ENCODE data around the gene RAD54L. TPM values are rescaled to one million over a fixed set of nuclear protein-coding genes. Genes with fewer than 3 reads are reported as not detected.

Gene RAD54L
- total and polyA plus RNA-seq, 2 of the 4 experiments (the other 2 are of a cell fraction) = 4.8 to 10.6 TPM

DNA sequence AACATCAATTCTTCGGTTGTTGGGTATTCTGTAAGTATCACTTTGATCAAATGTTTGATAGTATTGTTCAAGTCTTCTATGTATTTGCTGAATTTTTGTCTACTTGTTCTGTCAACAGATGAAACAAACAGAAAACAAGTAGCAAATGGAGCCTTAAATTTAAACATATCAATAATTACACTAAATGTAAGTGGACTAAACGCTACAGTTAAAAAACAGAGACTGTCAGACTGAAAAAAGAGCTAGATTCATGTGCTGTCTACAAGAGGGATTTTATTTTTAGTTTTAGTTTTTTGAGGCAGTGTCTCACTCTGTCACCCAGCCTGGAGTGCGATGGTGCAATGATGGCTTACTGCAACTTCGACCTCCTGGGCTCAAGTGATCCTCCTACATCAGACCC lies 10.7 kb upstream of the RAD54L start:
- no peak overlapping the region for H2BK120ac ChIP-seq (ENCODE audit: low read depth, low read length)
- H3K23ac ChIP-seq (ENCODE audit: low read depth, low read length) = no peak overlapping the region
- H4K5ac ChIP-seq (ENCODE audit: low read depth, low read length) = no peak overlapping the region
- H3K9me3 ChIP-seq (ENCODE audit: control insufficient read depth, insufficient read depth, low read length) = peaks cover 7% of the 10 kb centered on the region
- no peaks in the 10 kb centered on the region for H3K4me1 ChIP-seq (ENCODE audit: control insufficient read depth, insufficient read depth, low read length)
- H3K36me3 ChIP-seq (ENCODE audit: control insufficient read depth, insufficient read depth, low read length) = no peaks in the 10 kb centered on the region
- no peak overlapping the region for H2BK5ac ChIP-seq (ENCODE audit: low read depth, low read length, poor library complexity, severe bottlenecking)
- no peaks in the 10 kb centered on the region for H3K9me1 ChIP-seq (ENCODE audit: insufficient read depth, low read length)
- H2AFZ ChIP-seq (replicated peaks; ENCODE audit: low read length, poor library complexity) = no peak overlapping the region
- no peak overlapping the region for H3K27ac ChIP-seq (ENCODE audit: insufficient read depth, low read length)
- no CpG with 5 or more reads among the region's 4 CpGs for WGBS, 2 experiments (ENCODE audit: extremely low coverage in 2 of 2, insufficient read length in 1 of 2)
- H2BK15ac ChIP-seq (ENCODE audit: low read depth, low read length) = no peak overlapping the region
- no peak overlapping the region for H3K56ac ChIP-seq (ENCODE audit: extremely low read depth, insufficient read depth, low read length)
- no peaks in the 10 kb centered on the region for H4K20me1 ChIP-seq (ENCODE audit: insufficient read depth, low read length)
- no peak overlapping the region for H3K4me3 ChIP-seq (ENCODE audit: insufficient read depth, low read depth, low read length)
- intact Hi-C loops (cut with micrococcal nuclease) (no loop called here), in situ Hi-C loops (cut with MboI; ENCODE audit: low sequenced_read_pairs) (no loop called here), dilution Hi-C loops (cut with HindIII; ENCODE audit: low sequenced_read_pairs, unreplicated experiment) (no loop called here)
- DNase-seq (no peak), ATAC-seq (ENCODE audit: low read depth) (no peak)
- CTCF ChIA-PET = interaction anchor here (0.6 kb wide), 1 partner anchor 8 kb away, joined by 7 read pairs; no protein-coding TSS in a partner anchor
- no peak overlapping the region for H2BK20ac ChIP-seq (ENCODE audit: low read depth, low read length)
- POLR2A ChIA-PET (ENCODE audit: unreplicated experiment) = no interaction called here
- H3K18ac ChIP-seq (ENCODE audit: low read depth, low read length) = no peak overlapping the region
- H2AK5ac ChIP-seq (ENCODE audit: low read depth, low read length) = no peak overlapping the region
- H3K79me1 ChIP-seq (ENCODE audit: low read depth in 1 of 2, low read length in 2 of 2) = no peaks in the 10 kb centered on the region
- no peak overlapping the region for H3K14ac ChIP-seq (replicated peaks; ENCODE audit: low read depth, low read length)
- no peak overlapping the region for H3K4ac ChIP-seq (ENCODE audit: low read depth, low read length)
- H2AK9ac ChIP-seq (replicated peaks; ENCODE audit: low read depth, low read length, poor library complexity) = no peak overlapping the region
- no peak overlapping the region for H4K91ac ChIP-seq (ENCODE audit: insufficient read depth, low read depth, low read length)
- no peak overlapping the region for H4K8ac ChIP-seq (ENCODE audit: low read depth in 2 of 2, low read length in 2 of 2)
- no peak overlapping the region for H3K9ac ChIP-seq (ENCODE audit: low read depth, low read length)
- BruUV-seq (replicated peaks) = no TSS peak
- no peaks in the 10 kb centered on the region for H3K27me3 ChIP-seq (ENCODE audit: control insufficient read depth, insufficient read depth, low read length)
- no peak for TF ChIP-seq CEBPB (IDR thresholded peaks at IDR 0.05; ENCODE audit: low read depth, low read length)
- no peak for TF ChIP-seq POLR2A (IDR thresholded peaks at IDR 0.05; ENCODE audit: low read depth, low read length)
- TF ChIP-seq SMC3 (IDR thresholded peaks at IDR 0.05; ENCODE audit: low read depth, low read length) = no peak
- TF ChIP-seq, protein P1, sequence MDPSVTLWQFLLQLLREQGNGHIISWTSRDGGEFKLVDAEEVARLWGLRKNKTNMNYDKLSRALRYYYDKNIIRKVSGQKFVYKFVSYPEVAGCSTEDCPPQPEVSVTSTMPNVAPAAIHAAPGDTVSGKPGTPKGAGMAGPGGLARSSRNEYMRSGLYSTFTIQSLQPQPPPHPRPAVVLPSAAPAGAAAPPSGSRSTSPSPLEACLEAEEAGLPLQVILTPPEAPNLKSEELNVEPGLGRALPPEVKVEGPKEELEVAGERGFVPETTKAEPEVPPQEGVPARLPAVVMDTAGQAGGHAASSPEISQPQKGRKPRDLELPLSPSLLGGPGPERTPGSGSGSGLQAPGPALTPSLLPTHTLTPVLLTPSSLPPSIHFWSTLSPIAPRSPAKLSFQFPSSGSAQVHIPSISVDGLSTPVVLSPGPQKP (IDR thresholded peaks at IDR 0.05; ENCODE audit: borderline replicate concordance, low read depth, low read length) = no peak
- no peak for TF ChIP-seq RFX5 (IDR thresholded peaks at IDR 0.05; ENCODE audit: low read depth, low read length)
- TF ChIP-seq MAFK (IDR thresholded peaks at IDR 0.05; ENCODE audit: low read depth, low read length) = no peak
- TF ChIP-seq MAZ (IDR thresholded peaks at IDR 0.05; ENCODE audit: borderline replicate concordance, low read depth, low read length) = no peak
- TF ChIP-seq, protein P2, sequence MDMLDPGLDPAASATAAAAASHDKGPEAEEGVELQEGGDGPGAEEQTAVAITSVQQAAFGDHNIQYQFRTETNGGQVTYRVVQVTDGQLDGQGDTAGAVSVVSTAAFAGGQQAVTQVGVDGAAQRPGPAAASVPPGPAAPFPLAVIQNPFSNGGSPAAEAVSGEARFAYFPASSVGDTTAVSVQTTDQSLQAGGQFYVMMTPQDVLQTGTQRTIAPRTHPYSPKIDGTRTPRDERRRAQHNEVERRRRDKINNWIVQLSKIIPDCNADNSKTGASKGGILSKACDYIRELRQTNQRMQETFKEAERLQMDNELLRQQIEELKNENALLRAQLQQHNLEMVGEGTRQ (IDR thresholded peaks at IDR 0.05; ENCODE audit: low read depth, low read length) = no peak
- TF ChIP-seq RCOR1 (IDR thresholded peaks at IDR 0.05; ENCODE audit: insufficient replicate concordance, low read length) = no peak
- no peak for TF ChIP-seq CHD1 (IDR thresholded peaks at IDR 0.05; ENCODE audit: low read depth, low read length)
- TF ChIP-seq RAD21 (IDR thresholded peaks at IDR 0.05; ENCODE audit: low read length) = no peak
- no peak for TF ChIP-seq BHLHE40 (IDR thresholded peaks at IDR 0.05; ENCODE audit: low read depth, low read length)
- TF ChIP-seq NFE2L2 (IDR thresholded peaks at IDR 0.05; ENCODE audit: low read depth, low read length) = no peak
- TF ChIP-seq FOS (IDR thresholded peaks at IDR 0.05; ENCODE audit: low read depth, low read length) = no peak
- TF ChIP-seq, protein P3, sequence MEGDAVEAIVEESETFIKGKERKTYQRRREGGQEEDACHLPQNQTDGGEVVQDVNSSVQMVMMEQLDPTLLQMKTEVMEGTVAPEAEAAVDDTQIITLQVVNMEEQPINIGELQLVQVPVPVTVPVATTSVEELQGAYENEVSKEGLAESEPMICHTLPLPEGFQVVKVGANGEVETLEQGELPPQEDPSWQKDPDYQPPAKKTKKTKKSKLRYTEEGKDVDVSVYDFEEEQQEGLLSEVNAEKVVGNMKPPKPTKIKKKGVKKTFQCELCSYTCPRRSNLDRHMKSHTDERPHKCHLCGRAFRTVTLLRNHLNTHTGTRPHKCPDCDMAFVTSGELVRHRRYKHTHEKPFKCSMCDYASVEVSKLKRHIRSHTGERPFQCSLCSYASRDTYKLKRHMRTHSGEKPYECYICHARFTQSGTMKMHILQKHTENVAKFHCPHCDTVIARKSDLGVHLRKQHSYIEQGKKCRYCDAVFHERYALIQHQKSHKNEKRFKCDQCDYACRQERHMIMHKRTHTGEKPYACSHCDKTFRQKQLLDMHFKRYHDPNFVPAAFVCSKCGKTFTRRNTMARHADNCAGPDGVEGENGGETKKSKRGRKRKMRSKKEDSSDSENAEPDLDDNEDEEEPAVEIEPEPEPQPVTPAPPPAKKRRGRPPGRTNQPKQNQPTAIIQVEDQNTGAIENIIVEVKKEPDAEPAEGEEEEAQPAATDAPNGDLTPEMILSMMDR (conservative IDR thresholded peaks at IDR 0.05; ENCODE audit: low read depth, low read length) = no peak
- TF ChIP-seq MXI1 (IDR thresholded peaks at IDR 0.05; ENCODE audit: borderline replicate concordance, low read depth, low read length) = no peak
- no peak overlapping the region for H3K4me2 ChIP-seq (ENCODE audit: low read depth, low read length)
